Stimulated activated CD4-positive, alpha-beta T cell treated with anti-CD3 and anti-CD28 coated beads, Interleukin-1b, Interleukin-23, amount 100 ng/mL, for 24 hours (primary cell): Measurements from ENCODE around the gene FAXDC2.

Experiments used
- DNase-seq, 4 experiments: peaks; one replicate each; pipeline ENCODE4 v3.0.0-alpha.2; 2020; ENCODE audit warnings: low read depth in 4 of 4, low spot score in 1 of 4

Gene FAXDC2

DNA sequence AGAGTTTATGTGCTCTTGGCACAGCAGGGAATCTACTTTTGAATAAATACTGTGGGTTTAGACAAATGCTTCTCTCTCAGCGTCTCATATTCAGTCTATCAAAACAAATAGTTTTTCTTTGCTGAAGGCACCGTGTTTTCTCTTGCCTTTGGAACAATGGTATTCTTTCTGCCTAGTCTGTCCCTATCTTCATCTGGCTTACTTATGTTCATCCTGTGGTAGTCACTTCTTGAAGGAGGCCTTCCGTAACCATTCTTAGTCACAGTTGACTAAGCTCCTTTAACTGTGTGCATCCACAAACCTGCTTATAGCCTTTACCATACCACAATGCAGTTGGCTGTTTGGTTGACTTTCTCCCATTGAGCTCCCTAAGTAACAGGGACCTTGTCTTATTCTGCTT, 49.3 kb downstream of the FAXDC2 start:
- no peak for DNase-seq

DNA sequence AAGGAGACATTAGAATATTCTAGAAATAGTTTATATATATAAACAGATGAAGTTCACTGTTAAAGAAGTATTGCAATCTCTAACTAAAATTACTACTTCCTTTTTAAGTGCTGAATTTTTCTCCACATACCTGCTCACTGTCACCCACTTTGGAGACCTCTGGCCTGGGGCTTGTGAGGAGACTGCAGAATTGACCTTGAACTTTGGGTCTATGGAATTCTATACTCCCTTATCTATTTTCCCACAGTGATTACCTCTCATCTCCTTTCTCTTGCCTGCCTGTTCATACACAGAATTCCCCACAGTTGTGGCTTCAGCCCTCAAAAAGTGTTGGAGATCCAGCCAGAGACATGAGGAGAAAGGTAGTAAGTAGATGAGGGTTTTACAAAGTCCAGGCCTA, 49.8 kb downstream of the FAXDC2 start:
- DNase-seq, result no peak

DNA sequence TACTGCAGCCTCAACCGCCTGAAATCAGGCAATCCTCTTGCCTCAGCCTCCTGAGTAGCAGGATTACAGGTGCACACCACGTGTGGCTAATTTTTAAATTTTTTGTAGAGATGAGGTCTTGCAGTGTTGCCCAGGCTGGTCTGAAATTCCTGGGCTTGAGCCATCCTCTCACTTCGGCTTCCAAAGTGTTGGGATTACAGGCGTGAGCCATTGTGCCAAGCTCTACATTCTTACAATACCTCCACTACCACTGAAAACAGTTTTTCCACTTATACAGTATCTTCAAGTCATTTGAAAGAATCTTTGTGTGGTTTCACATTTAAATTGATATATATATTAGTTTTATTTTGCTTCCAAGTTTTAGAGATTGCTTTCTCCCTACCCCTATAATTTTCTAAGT, 52.6 kb downstream of the FAXDC2 start:
- no peak for DNase-seq

- no peak for DNase-seq
Observed at GRCh38 chr5:154795235-154795596, 55.2 kb downstream of the FAXDC2 start.

DNA sequence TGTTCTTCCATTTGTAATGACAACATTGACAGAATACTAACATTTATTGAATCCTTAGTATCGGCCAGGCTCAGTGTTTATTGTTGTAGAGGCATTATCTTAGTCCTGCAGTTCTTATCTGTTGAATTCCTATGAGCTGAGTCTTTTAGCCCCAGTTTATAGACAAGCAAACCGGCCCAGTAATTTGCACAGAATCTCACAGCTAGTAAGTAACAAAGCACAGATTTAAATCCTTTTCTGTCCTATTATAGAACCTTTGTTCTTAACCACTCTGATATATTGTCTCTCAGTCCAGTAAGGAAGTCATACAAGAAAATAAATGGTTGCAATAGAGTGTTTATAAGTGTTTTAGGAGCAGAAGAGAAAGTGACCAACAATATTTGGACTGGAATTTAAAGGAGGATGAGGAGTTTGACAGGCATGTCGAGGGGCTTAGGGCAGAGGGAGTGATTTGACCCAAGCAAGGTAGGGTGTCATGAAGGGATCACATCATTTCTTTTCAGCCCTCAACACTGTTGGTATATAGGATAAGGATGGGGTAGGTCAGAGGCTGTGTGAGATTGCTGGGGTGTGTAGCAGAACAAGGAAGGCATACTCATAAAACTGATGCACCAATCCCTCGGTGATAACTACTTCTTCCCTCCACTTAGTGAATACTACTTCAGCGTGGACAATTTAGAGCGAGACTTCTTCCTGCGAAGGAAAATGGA, 55.7 kb downstream of the FAXDC2 start:
- DNase-seq, result no peak

DNA sequence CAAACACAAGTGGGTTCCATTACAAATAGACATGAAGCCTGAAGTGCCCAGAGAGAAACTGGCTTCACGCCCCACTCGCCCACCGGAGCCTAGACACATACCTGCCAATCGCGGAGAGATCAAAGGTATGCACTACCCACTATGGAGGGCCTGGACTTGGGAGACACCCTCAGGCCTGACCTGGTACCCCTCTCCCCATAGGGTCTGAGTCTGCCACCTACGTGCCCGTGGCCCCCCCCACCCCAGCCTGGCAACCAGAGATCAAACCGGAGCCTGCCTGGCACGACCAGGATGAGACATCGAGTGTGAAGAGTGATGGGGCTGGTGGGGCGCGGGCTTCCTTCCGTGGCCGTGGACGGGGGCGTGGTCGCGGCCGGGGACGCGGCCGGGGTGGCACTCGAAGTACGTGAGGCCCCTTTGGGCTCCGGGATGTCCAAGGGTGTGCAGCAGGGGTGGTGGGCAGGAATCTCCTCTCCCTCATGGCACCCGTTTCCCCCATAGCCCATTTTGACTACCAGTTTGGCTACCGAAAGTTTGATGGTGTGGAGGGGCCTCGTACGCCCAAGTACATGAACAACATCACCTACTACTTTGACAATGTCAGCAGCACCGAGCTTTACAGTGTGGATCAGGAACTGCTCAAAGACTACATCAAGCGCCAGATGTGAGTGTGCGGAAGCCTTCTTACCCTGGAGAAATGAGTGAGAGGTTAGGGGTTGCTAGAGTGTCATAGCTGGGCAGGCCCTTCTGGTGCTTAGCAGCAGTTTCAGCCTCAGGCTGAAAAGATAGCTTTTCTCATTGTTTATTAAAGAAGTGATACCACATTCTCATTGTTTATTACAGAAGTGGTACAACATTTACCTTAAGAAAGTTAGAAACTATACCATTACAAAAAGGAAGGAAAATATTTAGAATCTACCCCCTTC, 56.5 kb downstream of the FAXDC2 start:
- DNase-seq, result no peak

DNA sequence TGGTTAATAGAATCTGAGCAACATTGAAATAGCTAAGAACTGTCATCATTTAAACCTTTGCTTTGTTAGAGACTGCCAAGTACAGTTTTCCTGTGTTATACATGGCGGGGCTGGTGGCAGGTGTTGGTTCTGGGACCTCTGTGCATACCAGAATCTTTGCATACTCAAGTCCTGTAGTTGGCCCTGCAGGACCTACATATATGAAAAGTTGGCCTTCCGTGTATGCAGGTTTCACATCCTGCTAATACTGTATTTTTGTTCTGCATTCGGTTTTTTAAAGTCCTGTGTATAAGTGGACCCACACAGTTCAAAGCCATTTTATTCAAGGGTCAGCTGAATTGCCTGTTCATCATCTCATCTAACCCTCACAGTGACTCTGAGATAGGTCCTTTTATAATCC, 58.9 kb downstream of the FAXDC2 start:
- no peak for DNase-seq

- DNase-seq, result no peak
Observed at GRCh38 chr5:154788212-154788611, 62.2 kb downstream of the FAXDC2 start.

DNA sequence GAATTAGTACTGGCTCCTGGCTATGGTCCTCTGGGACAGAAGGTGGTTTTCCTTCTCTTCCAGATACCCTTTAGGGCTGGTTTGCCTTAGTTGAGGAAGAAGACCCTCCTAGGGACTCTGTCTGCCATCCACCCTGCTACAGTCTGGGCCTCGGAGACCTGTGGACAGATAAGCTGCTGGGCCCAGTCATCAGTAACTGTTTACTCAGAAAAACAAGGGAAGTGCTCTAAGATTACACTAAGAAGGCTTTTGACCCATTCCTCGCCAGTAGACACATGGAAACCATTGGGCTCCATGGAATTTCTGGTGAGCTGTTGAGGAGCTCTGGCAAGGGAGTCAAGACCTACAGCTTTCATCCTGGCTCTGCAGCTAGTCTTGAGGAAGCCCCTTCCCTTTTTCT, 64.0 kb downstream of the FAXDC2 start:
- no peak for DNase-seq

- DNase-seq, result no peak
Observed at GRCh38 chr5:154784856-154785255, 65.5 kb downstream of the FAXDC2 start.

- DNase-seq, result no peak
Observed at GRCh38 chr5:154783774-154784460, 66.5 kb downstream of the FAXDC2 start.

GRCh38 chr5:154782812-154783592, 67.4 kb downstream of the FAXDC2 start:
- no peak for DNase-seq

GRCh38 chr5:154782326-154782725, 68.1 kb downstream of the FAXDC2 start:
- no peak for DNase-seq

DNA sequence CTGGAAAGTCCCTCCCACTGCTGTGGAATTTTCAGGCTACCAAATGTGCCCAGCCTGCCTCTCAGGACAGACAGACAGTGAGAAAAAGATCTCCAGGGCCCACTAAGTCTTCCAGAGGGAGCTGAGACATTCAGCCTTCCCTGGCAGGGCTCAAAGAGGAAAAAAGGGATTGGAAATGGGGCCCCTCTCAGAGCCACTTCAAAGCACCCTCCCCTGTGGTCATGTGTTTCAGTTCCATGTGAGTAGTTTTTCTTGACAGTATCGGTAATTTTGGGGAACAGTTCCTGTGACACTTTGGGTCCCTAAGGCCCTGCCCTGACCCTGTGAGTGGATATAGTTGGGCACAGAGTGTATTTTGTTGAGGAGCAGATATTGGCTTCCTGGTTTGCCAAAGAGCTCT, 70.3 kb downstream of the FAXDC2 start:
- no peak for DNase-seq

- DNase-seq, result no peak
Observed at GRCh38 chr5:154779105-154779504, 71.3 kb downstream of the FAXDC2 start.

GRCh38 chr5:154778534-154778933, 71.9 kb downstream of the FAXDC2 start:
- DNase-seq, result no peak

- DNase-seq, result no peak
Observed at GRCh38 chr5:154776167-154776566, 74.2 kb downstream of the FAXDC2 start.

- no peak for DNase-seq
Observed at GRCh38 chr5:154773326-154773725, 77.1 kb downstream of the FAXDC2 start.

DNA sequence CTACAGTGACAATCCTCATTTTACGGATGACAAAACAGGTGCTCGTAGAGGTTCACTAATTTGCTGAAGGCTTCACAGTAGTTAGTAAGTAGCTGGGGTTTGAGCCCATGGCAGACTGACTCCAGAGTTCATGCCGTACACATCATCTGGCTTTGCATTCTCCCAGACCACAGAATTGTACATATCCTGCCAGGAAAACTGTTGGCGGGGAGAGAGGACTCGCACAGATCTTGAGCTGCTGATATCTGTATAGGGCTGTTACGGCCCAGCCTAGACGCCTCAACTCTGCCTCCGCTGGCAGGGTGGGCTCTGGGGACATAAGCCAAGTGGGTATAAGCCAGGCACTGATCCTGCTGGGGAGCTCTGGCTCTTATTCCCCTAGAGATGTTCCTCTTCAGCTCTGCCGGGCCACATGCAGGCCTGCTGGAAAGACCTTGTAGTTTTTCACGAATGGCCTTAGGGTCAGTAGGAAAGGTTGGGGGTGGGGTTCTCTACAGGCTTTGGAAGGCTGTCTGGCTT, 79.0 kb downstream of the FAXDC2 start:
- no peak for DNase-seq

GRCh38 chr5:154770111-154770510, 80.3 kb downstream of the FAXDC2 start:
- no peak for DNase-seq
